KMS-11 (cell line): Measurements from ENCODE around the gene KAZN.

Source experiments
- H2AFZ ChIP-seq: fragments of 200-600 bp; sonication (generic); 2 replicates; pipeline ENCODE4 v1.6.1; 2016; ENCODE audit warnings: antibody characterized with exemption, mixed run types, low read depth
- H3K27ac ChIP-seq: fragments of 200-600 bp; sonication (generic); 2 replicates; pipeline ENCODE4 v1.6.1; 2016; ENCODE audit warnings: mild to moderate bottlenecking, mixed run types
- H3K27me3 ChIP-seq: fragments of 200-600 bp; sonication (generic); 2 replicates; pipeline ENCODE4 v1.6.1; 2017; ENCODE audit warnings: mild to moderate bottlenecking, low read depth, mixed run types, moderate library complexity; ENCODE audit not compliant: insufficient read depth
- H3K36me3 ChIP-seq: fragments of 200-600 bp; sonication (generic); 2 replicates; pipeline ENCODE4 v1.6.1; 2017; ENCODE audit warnings: mild to moderate bottlenecking, mixed run types; ENCODE audit not compliant: insufficient read depth
- H3K4me1 ChIP-seq: fragments of 200-600 bp; sonication (generic); 2 replicates; pipeline ENCODE4 v1.6.1; 2016; ENCODE audit warnings: mild to moderate bottlenecking, low read depth, mixed run types; ENCODE audit not compliant: poor library complexity, severe bottlenecking
- H3K4me2 ChIP-seq: fragments of 200-600 bp; sonication (generic); 2 replicates; pipeline ENCODE4 v1.7.0; 2016; ENCODE audit warnings: mild to moderate bottlenecking, mixed run types
- H3K4me3 ChIP-seq: fragments of 200-600 bp; sonication (generic); IDR thresholded peaks from 2 replicates; pipeline ENCODE4 v1.6.1; 2017; ENCODE audit warnings: low read depth, low read length, mixed read lengths; ENCODE audit not compliant: insufficient read depth
- H3K79me2 ChIP-seq: fragments of 200-600 bp; sonication (generic); 2 replicates; pipeline ENCODE4 v1.6.1; 2016; ENCODE audit warnings: low read depth, mixed run types; ENCODE audit not compliant: insufficient read depth
- H3K9ac ChIP-seq: fragments of 200-600 bp; sonication (generic); 2 replicates; pipeline ENCODE4 v1.6.1; 2016; ENCODE audit warnings: mild to moderate bottlenecking, mixed run types
- H4K20me1 ChIP-seq: fragments of 200-600 bp; sonication (generic); 2 replicates; pipeline ENCODE4 v1.6.1; 2016; ENCODE audit warnings: mild to moderate bottlenecking, mixed run types; ENCODE audit not compliant: insufficient read depth
- TF ChIP-seq, protein P1 (sequence below): fragments of 200-600 bp; sonication (generic); conservative IDR thresholded peaks from 2 replicates; pipeline ENCODE4 v1.6.1; 2017; ENCODE audit warnings: low read depth, mild to moderate bottlenecking, antibody characterized with exemption, low read length, moderate library complexity, mixed read lengths

Gene KAZN

DNA sequence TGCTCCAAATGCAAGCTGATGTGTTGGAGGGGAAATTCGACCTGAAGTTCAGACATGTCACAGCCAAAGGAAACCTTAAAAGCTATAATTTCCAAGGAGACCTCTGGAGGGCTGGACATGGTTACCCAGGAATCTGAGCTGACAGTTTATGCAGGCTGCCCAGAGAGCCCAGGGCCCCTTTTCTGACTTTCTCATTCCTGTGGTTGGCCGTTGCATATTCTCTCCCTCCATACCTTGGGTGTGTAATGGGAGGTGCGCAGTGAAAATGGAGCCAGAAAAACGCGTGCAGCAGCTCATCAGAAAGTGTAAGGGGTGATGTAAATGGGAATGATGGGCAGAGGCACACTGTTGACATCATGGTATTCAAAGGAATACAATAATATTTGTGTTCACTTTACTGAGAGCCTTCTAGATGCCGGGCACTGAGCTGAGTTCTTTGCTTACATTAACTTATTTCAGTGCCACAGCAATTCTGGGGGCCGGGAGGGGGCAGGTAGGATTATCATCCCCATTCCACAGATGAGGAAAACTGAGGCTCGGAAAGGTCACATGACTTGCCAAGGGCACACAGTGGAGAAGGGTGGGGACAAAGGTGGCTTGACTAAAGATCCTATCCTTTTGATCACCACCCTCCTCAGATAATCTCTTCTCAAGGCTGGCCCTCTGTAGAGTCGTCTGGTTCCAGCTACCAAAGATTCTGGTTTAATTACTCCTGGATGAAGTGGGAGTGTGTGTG is 38.6 kb downstream of the KAZN start:
- H3K79me2 ChIP-seq: no peaks in the 10 kb centered on the region
- H3K4me3 ChIP-seq: no peak overlapping the region
- H2AFZ ChIP-seq: no peak overlapping the region
- H3K36me3 ChIP-seq: no peaks in the 10 kb centered on the region
- H3K27ac ChIP-seq: no peak overlapping the region
- no peak overlapping the region for H3K4me2 ChIP-seq
- no peaks in the 10 kb centered on the region for H3K27me3 ChIP-seq
- TF ChIP-seq, protein P1, sequence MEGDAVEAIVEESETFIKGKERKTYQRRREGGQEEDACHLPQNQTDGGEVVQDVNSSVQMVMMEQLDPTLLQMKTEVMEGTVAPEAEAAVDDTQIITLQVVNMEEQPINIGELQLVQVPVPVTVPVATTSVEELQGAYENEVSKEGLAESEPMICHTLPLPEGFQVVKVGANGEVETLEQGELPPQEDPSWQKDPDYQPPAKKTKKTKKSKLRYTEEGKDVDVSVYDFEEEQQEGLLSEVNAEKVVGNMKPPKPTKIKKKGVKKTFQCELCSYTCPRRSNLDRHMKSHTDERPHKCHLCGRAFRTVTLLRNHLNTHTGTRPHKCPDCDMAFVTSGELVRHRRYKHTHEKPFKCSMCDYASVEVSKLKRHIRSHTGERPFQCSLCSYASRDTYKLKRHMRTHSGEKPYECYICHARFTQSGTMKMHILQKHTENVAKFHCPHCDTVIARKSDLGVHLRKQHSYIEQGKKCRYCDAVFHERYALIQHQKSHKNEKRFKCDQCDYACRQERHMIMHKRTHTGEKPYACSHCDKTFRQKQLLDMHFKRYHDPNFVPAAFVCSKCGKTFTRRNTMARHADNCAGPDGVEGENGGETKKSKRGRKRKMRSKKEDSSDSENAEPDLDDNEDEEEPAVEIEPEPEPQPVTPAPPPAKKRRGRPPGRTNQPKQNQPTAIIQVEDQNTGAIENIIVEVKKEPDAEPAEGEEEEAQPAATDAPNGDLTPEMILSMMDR: no peak
- H3K9ac ChIP-seq: no peak overlapping the region
- H4K20me1 ChIP-seq: no peaks in the 10 kb centered on the region
- H3K4me1 ChIP-seq: no peaks in the 10 kb centered on the region

DNA sequence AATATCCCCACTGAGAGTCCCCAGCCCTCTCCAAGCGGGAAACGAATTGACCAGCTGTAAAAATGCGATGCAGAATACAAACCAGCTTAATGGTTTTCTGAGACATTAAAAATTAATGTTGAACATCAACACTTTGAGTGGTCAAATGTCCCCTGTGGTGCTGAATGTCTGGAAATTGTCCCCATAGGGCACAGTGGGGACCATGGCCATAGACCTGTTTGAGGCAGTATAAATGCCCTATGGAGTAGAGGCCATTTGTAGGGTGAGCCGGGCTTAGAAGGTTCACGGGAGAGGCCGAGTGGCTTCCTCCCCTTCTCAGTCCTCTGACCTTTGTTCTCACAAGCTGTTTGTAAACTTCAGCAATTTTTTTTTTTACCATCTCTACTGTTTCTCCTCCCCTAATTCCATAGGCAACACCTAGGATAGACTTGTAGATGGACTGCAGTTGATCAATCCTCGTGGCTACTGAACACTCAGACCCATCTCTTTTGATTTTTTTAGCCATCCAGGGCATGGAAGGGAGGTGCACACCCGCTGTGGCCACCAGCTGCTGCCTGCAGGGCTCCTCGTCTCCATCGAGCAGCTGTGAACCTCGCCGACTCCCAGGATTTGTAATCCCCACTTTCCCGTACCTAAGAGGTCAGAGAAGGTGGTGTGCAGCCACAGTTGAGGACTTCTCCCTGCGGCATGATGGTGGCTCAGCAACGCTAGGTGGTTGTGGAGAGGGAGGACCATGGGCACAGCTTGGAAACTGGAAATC is 41.0 kb downstream of the KAZN start:
- Histone ChIP-seq H4K20me1 (no peaks in the 10 kb centered on the region), H3K4me1 (no peaks in the 10 kb centered on the region), H3K36me3 (no peaks in the 10 kb centered on the region), H3K4me2 (no peak overlapping the region), H3K79me2 (no peaks in the 10 kb centered on the region), H3K27ac (no peak overlapping the region), H2AFZ (no peak overlapping the region), H3K4me3 (no peak overlapping the region), H3K9ac (no peak overlapping the region), H3K27me3 (no peaks in the 10 kb centered on the region; the same call in 1 of the 2 replicates)
- TF ChIP-seq, protein P1: no peak

DNA sequence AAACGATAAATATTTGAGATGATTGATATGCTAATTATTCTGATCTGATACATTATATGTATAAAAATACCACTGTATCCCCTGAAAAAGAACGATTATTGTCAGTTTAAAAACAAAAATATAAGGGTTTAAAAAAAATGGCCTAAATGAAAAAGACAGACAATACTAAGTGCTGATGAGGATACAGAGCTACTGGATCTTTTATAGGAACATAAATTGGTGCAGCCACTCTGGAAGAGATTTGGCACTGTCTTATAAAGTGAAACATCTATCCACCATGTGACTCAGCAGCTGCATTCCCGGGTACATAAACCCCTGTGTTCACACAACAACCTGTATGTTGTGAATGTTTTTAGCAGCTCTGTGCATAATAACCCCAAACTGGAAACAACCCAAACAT is 44.2 kb downstream of the KAZN start:
- TF ChIP-seq, protein P1: no peak
- no peaks in the 10 kb centered on the region for H3K4me1 ChIP-seq
- no peaks in the 10 kb centered on the region for H4K20me1 ChIP-seq
- no peaks in the 10 kb centered on the region for H3K79me2 ChIP-seq
- no peak overlapping the region for H2AFZ ChIP-seq
- H3K27me3 ChIP-seq: no peaks in the 10 kb centered on the region; the same call in 1 of the 2 replicates
- no peak overlapping the region for H3K4me2 ChIP-seq
- no peak overlapping the region for H3K27ac ChIP-seq
- no peak overlapping the region for H3K9ac ChIP-seq
- H3K36me3 ChIP-seq: no peaks in the 10 kb centered on the region
- H3K4me3 ChIP-seq: no peak overlapping the region

DNA sequence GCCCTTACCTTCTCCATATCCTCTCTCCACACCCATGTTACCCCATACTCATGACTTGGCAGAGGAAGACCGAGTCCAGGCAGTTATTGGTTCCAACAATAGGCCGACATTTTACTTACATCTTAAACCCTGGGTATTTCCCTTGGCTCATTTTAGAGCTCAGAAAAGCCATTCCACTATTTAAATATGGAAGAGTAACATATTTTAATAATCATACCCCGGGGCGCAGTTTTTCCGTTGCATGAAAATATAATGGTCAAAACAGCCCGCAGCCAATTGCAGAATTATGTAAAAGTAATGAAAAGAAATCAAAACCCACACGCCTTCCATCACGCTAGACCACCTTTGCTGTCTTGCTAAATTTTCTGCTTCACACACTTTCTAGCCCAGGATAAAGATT is 48.5 kb downstream of the KAZN start:
- Histone ChIP-seq H4K20me1 (no peaks in the 10 kb centered on the region), H3K36me3 (no peaks in the 10 kb centered on the region), H3K4me3 (no peak overlapping the region), H2AFZ (no peak overlapping the region), H3K9ac (no peak overlapping the region), H3K27me3 (no peaks in the 10 kb centered on the region; the same call in 1 of the 2 replicates), H3K4me2 (no peak overlapping the region), H3K4me1 (no peaks in the 10 kb centered on the region), H3K27ac (no peak overlapping the region), H3K79me2 (no peaks in the 10 kb centered on the region)
- TF ChIP-seq, protein P1: no peak
